ENCODE measurements around the gene SPON1. TPM values are rescaled to one million over a fixed set of nuclear protein-coding genes. Genes with fewer than 3 reads are reported as not detected.

SPON1 gene
- total and polyA plus RNA-seq, 4 donors = 0.72 to 4.9 (median 1.2) TPM

- TF ChIP-seq REST (IDR thresholded peaks at IDR 0.05) = no peak
Observed at GRCh38 chr11:13963949-13964770, 1.6 kb downstream of the SPON1 start (continued).

- 43% methylated on average over 7 of the region's 7 CpGs for WGBS
- H3K36me3 ChIP-seq (ENCODE audit: control insufficient read depth in 4 of 4, insufficient read depth in 3 of 4, low read depth in 1 of 4, low read length in 3 of 4) = no peaks in the 10 kb centered on the region
- H3K4me1 ChIP-seq (ENCODE audit: control insufficient read depth in 4 of 4, insufficient read depth in 4 of 4, low read length in 3 of 4) = peaks cover 8 to 33% (median 23%) of the 10 kb centered on the region in 4 donors
- H3K27me3 ChIP-seq (ENCODE audit: control insufficient read depth in 4 of 4, insufficient read depth in 4 of 4, low read length in 3 of 4) = peaks cover 0 to 23% (median 14%) of the 10 kb centered on the region in 4 donors
- TF ChIP-seq ZBTB33 (IDR thresholded peaks at IDR 0.05) (no peak), GABPA (IDR thresholded peaks at IDR 0.05 in 1 of 2, conservative IDR thresholded peaks at IDR 0.05 in 1 of 2) (no peak), RXRA (IDR thresholded peaks at IDR 0.05) (no peak), MAX (IDR thresholded peaks at IDR 0.05) (no peak), REST (IDR thresholded peaks at IDR 0.05) (no peak), JUND (IDR thresholded peaks at IDR 0.05) (no peak), FOXA2 (IDR thresholded peaks at IDR 0.05) (no peak), TAF1 (conservative IDR thresholded peaks at IDR 0.05) (no peak), HNF4G (IDR thresholded peaks at IDR 0.05) (no peak)
- H3K4me3 ChIP-seq (ENCODE audit: low read depth in 1 of 3, low read length in 3 of 3) = peak overlapping the region in 1 of 3 donors; percentile 7
- H3K9ac ChIP-seq (ENCODE audit: low read depth in 1 of 2, low read length in 2 of 2) = no peak overlapping the region
- no peaks in the 10 kb centered on the region for H3K9me3 ChIP-seq (ENCODE audit: control insufficient read depth in 4 of 4, low read length in 3 of 4)
- H3K27ac ChIP-seq (ENCODE audit: low read depth in 1 of 2, low read length in 2 of 2) = no peak overlapping the region
- DNase-seq (ENCODE audit: low spot score) = no peak
Observed at GRCh38 chr11:13964771-13965074, 2.2 kb downstream of the SPON1 start.
